GM19023 (cell line): ENCODE results near the gene SFTPA2.
"Not testable (repeated sequence)": the region's sequence is repeated elsewhere in the genome, so short reads cannot be mapped to it uniquely, and the experiment has no call there.

Experiments
- ATAC-seq: cut with Tn5 transposase; IDR thresholded peaks from one replicate; pipeline ENCODE4 v1.9.1; 2021; ENCODE audit warnings: mild to moderate bottlenecking, moderate library complexity; ENCODE audit not compliant: unreplicated experiment

Gene SFTPA2

DNA sequence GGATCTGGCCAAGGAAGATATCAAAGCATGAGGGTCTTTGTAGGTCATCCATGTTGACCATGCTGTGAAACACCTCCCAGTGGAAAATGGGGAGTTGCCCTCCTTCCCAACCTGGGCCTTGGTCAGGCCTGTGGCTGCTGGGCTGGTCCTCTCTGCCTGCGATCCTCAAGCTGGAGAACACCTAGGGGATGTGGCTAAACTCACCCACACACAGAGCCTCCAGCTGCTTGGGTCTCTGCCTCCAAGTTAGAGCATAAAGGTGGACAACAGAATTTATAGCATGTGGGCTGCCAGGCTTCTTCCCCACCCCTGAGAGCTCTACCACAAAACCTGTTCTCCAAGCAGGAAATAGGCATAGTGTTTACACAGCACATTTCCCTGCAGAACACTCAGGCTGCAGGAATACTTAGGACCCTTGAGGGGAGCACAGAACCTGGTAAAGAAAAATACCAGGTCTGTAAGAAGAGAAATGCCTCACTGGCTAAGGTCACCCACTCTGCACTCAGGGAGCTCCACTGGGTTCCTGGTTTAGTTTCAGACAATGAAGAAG lies at the start of gene SFTPA2:
SFTPA2 (minus strand) TSS at position 248 of the 550 bp plus-strand sequence. CDS start 924 bp downstream, outside the sequence.
- ATAC-seq: no peak

DNA sequence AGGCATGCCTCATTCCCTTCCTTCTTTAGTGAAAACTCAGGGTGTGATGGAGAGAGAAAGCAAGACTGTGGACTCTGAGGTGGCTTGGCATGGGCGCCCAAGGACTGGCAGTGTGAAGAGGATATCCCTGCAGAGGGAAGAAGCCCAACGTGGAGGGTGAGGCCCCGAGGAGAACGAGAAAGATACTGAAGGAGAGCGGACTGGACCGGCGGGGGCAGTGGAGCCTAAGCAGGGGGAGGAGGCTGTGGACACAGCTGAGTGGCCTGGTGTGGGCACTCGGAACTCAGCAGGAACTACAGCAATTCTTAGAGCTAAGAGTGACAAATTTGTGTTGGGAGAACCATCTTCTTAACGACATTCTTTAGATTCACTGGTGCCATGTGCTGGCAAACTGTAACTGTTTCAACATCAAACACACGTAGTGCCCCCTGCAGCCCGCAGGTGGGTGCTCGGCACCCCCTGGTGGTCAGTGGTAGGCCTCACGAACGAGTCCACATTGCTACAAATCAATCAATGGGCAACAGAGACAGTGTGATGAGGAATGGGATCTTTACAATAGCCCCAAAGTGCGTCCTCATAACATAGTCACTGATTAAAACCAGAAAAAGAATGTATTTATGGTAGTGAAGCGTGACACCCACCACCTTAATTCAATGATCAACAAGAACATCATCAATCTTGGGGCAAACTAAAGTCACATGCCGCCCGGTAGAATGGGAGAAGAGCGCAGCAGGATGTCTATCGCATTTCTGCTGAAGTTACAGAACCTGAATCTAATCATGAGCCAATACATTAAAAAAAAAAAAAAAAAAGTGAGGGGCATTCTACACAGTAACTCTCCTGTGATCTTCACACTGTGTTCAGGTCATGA lies 48.5 kb upstream of the SFTPA2 start:
- ATAC-seq: no peak

DNA sequence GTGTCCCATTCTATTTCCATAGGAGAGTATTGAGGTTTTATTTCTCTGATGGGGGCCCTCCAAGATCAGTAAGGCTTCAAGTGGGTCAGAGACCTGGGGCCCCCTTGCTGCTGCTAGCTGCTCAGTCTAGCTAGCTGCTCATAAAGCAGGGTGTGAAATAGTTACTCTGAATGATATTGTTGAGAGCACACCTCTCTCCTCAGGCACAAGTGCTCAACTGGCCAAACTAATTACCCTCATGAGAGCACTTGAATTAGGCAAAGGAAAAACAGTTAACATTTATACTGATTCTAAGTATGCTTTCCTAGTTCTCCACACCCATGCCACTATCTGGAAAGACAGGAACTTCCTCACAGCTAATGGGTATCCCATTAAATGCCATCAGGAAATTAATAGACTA lies 45.1 kb upstream of the SFTPA2 start:
- no peak for ATAC-seq

DNA sequence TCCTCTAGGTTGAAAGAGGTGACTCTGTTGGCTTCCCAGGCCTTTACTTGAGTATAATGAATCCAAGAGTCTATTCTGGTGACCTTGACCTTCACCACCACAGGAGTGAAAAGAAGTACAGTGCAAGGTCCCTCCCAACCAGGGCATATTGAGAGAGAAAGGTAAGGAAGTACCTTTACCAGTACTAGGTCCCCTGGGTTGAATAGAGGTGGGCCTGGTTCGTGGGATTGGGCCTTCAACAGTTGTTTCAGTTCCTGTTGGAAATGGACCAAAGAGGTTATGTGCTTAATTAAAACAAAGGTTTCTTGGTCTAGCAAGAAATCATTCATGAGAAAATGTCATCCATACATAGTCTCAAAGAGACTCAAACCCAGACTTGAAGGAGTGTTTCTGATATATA lies 44.1 kb upstream of the SFTPA2 start:
- no peak for ATAC-seq

DNA sequence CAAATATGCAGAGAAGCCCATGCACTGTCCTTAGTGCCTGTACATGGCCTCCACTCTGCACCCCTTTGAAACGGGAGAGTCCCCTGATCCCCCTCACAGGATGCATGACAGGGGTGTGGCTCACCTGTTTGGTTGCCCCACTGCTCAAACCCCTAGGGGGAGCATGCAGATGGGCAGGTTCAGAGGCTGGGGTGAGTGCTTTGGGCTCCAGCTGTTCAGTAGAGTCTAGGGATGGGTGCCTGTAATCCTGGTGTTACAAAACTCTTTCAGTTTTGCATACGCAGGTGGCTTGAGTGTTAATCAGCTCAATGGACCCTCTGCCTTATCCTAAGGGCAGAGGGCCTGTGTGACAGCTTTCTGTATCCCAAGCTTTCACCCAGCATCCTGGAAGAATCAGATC lies 42.7 kb upstream of the SFTPA2 start:
- no peak for ATAC-seq

DNA sequence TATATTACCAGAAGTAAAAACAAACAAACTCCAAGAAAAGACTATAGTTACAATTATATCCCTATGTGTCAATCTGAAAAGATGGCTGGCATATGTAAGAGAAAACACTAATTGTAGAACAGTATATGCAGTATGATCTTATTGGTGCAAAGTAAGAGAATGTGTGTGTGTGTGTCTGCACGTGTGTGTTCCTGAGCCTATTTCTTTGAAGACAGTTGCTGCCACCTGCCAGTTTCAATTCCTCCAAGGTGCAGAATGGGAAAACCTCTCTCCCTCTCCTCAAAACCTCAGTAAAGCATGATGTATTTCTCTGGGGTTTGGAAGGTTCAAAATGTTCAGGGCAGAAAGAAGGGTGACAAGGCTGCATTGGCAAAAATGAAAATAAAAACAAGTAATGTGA lies 41.7 kb upstream of the SFTPA2 start:
- no peak for ATAC-seq

DNA sequence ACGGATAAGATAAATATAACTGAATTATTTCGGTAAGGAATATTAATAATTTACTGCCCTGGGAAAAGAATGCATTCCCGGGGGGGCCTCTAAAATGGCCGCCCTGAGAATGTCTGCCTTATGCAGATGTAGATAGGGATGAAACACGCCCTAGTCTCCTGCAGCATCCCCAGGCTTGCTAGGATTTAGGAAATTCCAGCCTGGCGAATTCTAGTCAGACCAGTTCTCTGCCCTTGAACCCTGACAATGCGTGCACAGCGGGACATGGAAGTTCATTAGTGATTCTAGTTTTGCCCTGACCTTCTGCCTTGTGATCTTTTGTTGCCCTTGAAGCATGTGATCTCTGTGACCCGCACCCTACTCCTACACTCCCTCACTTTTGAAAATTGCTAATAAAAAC lies 39.4 kb upstream of the SFTPA2 start:
- ATAC-seq: not testable (repeated sequence)

DNA sequence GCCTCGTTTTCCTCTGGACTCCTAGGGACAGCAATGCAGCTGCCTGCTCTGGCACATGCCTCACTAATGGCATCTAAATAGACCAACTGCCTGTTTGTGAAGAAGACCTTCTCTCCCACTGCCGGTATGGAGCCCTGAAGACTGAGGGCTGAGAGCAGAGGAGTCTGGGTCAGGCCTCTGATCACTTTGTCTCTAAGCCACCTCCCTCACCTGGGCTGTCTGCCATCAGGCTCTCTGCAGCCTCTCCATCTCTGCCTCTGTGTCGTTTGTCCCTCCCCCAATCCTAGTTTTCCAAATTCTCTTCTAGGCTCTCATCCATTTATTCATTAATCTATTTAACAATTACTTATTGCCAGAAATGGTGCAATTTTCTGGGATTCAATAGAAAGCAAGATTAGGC lies 35.3 kb upstream of the SFTPA2 start:
- no peak for ATAC-seq

DNA sequence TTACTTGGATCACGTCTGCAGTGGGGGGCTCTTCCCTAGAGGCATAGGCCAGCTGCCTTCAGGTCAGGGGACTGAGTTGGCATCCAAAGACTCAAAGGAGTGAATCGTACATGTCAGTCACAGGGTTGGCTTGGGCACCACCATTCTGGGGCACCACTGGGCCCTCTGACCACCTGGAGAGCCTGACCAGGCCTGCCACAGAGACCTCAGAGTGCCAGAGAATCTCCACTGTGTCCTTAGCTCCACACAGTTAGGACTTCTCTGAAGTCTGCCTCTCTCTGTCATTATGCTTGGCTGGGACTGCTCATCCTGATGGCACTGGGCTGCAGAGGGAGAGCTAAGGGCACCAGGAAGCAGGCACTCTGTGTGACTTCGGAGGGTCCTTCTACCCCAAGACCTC lies 34.4 kb upstream of the SFTPA2 start:
- not testable (repeated sequence) for ATAC-seq

DNA sequence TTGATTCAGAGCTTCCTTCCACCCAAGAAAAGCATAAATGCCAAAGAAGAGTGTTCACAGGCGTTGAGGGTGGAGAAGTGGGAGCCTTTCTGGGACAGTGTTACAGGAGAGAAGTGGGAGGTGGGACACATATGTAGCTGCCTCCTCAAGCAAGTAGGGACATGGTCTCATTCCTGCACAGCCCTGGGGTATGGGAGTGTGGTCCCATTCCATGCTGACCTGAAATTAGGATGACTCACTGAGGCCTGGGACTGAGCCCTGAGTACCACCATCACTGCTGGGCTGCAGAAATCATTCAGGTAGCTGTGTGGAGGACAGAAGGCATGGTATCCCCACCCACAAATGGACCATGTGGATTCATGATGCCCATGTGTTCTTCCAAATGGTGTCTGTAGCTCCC lies 33.2 kb upstream of the SFTPA2 start:
- no peak for ATAC-seq

DNA sequence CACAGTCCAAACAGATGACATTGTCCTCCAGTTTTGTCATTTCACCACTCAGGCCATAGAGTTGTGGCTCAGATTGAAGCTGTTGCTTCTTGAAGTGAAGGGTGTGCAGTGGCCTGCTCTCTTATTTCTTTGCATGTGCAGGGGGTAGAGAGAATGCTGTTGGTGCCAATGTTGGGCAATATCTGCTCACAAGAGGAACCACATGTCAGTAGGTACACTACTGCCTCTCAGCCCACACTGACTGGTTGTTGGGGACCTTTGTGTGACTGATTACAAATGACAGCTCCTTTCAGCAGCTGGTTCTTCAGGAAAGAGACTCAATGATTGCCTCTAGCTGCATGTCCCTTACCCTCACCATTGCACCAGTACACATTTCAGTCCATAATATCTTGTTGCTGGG lies 28.6 kb upstream of the SFTPA2 start:
- ATAC-seq: no peak

DNA sequence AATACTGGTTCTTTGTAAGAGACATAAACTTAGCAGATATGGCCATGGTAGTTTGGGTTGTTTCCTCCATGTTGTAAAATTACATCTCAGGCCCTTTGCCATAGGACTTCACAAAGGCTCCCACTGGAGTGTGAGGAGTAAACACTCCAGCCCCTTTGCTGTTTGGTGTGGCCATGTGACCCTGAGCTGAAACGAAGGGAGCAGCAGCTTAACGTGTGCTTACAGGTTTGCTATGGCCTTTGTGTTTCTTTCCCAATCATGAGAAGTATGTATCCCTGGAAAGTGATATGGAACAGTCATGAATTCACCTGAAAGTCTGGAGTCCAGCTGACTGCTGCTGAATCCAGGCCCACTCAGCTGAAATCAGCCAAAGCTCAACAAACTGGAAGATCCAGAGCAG lies 26.7 kb upstream of the SFTPA2 start:
- no peak for ATAC-seq

DNA sequence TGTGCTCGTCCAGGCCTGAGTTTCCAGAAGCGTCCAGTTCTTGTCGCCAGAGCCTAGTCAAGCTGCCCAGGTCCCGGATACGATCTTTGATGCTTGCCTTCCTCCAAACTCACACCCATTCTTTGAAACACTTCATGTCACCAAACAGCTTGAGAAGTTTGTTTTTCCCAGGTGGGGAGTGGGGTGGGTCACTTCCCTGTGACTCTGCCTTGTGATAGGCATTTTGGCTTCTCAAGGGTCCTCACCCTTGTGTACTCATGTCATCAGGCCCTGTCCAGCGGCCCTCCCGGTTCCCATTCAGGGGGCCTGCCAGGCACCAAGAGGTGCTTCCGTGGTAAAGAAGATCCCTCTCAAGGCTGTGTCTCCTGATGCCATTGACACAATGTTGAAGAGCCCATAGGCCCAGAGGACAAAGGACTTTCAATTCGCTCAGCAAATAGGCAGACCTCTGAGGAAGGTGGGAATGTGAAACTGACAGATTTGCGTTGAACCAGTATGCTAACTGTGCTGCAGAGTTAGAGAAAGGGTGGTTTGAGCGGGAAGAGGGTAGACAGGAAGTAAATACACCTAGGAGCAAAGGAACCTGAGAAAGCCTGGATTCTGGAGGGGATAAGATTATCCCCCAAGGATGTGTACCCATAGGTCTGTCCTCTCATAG lies 25.8 kb upstream of the SFTPA2 start:
- no peak for ATAC-seq

DNA sequence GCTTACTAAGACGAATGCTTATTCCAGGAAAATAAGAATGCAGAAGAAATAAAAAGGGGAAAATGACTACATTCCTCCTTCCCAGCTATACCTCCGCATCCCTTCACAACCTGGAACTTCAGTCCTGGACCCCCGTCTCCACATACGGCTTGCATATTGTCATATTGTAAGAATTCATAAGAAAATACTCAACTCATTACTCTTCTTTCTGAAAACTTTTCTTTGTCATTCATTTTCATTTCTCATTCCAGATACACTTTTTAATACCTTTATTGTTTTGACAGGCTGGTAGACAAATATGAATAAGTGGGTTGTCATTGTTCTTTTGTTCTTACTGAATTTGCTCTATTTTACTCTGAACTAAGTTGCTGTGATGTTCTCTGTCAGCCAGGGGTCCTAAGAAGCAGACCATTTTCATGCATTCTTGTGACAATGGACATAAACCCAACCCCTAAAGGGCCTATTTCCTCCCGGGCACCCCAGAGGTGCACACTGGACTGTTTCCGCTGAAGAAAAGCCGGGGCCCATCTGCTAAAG lies 23.3 kb upstream of the SFTPA2 start:
- no peak for ATAC-seq

DNA sequence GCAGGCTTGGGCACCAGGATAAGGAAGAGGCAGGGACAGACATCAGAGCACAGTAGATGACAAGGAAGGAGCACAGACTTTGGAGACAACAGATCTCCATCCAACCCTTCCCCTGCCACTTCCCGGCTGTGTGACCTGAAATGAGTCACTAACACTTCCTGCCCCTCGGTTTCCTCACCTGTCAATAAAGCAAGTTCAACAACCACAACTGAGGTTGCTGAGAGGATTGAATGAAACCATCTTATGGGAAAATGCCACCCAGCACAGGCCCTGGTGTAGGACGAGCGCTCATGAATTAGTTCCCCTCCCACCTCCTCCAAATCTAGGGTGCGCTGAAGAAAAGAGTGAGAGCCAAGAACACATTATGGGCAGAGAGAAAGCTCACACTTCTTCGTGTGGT lies 22.7 kb upstream of the SFTPA2 start:
- ATAC-seq: not testable (repeated sequence)

DNA sequence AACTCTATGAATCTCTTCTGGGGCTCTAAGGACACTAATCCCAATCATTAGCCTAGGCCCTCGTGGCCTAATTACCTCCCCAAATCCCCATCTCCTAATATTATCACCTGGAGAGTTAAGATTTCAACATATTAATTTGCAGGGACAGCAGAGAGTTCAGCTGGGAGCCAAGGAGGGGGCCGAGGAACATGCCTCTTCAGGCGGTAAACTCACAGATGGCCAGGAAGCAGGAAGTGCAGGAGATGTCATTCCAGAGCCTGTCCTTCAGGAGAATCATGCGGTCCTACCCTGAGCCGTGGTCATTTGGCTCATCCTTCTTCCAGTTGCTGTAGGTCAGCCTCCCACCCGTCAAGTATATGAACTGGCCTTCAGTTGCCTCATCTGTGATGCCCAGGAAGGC lies 21.9 kb upstream of the SFTPA2 start:
- no peak for ATAC-seq

DNA sequence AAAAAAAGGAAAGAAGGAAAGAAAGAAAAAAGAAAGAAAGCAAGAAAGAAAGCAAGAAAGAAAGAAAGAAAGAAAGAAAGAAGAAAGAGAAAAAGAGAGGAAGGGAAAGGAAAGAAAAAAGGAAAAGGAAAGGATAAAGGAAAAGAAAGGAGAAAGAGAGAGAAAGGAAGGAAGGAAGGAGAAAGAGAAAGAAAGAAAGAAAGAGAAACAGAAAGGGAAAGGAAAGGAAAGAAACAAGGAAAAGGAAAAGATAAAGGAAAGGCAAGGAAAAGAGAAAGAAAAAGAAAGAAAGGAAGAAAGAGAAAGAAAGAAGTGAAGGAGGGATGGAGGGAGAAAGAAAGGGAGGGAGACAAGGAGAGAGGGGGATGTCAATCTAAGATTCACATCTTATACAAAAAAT lies 20.8 kb upstream of the SFTPA2 start:
- ATAC-seq: no peak

DNA sequence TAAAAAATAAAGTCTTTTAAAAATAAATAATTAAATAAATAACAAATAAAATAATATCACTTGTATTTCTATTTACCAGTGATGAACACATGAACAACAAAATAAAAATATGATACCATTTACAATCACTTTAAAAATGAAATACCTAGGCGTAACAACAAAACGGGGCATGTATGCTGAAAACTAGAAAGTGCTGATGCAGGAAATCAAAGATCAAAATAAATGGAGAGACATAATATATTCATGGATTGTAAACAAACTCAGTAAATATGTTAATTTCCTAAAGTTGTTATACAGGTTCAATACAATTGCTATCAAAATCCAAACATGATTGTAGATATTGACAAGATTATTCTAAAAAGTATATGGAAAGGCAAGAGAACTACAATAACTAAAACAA lies 19.2 kb upstream of the SFTPA2 start:
- ATAC-seq: no peak

DNA sequence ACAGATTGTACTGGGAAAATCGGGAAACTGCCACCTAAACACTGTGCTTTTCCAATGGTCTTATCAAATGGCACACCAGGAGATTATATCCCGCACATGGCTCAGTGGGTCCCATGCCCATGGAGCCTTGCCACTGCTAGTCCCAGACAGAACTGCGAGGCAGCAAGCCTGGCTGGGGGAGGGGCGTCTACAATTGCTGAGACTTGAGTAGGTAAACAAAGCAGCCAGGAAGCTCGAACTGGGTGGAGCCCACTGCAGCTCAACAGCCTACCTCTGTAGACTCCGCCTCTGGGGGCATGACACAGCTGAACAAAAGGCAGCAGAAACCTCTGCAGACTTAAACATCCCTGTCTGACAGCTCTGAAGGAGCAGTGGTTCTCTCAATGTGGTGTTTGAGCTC lies 10.4 kb upstream of the SFTPA2 start:
- not testable (repeated sequence) for ATAC-seq

DNA sequence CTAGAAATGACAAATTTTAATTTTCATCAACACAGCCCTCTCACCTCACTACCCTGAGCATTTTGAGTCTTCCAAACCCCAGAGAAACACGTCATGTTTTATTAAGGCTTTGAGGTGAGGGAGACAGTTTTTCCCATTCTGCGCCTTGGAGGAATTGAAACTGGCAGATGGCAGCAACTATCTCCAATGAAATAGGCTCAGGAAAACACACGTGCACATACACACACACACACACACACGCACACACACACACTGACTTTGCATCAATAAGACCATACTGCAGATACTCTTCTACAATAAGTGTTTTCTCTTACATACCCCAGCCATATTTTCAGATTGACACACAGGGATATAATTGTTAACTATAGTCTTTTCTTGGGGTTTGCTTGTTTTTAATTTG lies 3.2 kb upstream of the SFTPA2 start:
- no peak for ATAC-seq

DNA sequence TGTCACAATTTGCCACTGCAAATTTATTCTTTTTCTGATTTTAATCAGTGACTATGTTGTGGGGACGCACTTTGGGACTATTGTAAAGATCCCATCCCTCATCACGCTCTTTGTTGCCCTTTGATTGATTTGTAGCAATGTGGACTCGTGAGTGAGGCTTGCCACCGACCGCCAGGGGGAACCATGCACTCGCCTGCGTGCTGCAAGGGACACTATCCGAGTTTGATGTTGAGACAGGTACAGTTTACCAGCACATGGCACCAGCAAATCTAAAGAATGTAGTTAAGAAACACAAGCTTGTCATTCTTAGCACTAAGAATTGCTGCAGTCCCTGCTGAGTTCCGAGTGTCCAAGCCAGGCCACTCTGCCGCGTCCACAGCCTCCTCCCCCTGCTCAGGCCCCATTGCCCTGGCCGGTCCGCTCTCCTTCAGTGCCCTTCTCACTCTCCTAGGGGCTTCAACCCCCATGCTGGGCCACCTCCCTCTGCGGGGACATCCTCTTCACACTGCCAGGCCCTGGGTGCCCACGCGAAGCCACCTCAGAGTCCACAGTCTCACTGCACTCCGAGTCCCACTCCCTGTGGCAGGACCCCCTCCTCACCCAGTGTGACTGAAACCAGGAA lies 2.0 kb upstream of the SFTPA2 start:
- ATAC-seq: peak; percentile 80
